Gastroesophageal sphincter (tissue), 3 donors: ENCODE measurements around the gene MUC6.

ENCODE experiments used
- CTCF ChIP-seq, 4 experiments: fragments of 200-600 bp in 2 of 4; fragments of 450-650 bp in 2 of 4; sonication (generic) in 1 of 4; IDR thresholded peaks; one replicate each; pipeline ENCODE4 v1.5.1; 2017 to 2019; ENCODE audit warnings: antibody characterized with exemption in 4 of 4, mild to moderate bottlenecking in 2 of 4, moderate library complexity in 2 of 4
- EP300 ChIP-seq: sonication (generic); formaldehyde crosslinking; IDR thresholded peaks from one replicate; pipeline ENCODE4 v1.6.1; 2017; ENCODE audit warnings: antibody characterized with exemption, mild to moderate bottlenecking
- POLR2A ChIP-seq, 2 donors: fragments of 450-650 bp; IDR thresholded peaks; one replicate each; pipeline ENCODE4 v1.6.1; 2017; ENCODE audit warnings: antibody characterized with exemption in 2 of 2, mild to moderate bottlenecking in 2 of 2, moderate library complexity in 1 of 2
- POLR2AphosphoS5 ChIP-seq: sonication (generic); formaldehyde crosslinking; IDR thresholded peaks from one replicate; pipeline ENCODE4 v1.6.1; 2017; ENCODE audit warnings: antibody characterized with exemption

- TF ChIP-seq CTCF (IDR thresholded peaks at IDR 0.05) (no peak), EP300 (no peak), POLR2A (IDR thresholded peaks at IDR 0.05) (no peak), POLR2AphosphoS5 (no peak)
These were observed 25.7 kb upstream of the MUC6 start for GRCh38 chr11:1062075-1062820.
